SU-DHL-6 (cell line): ENCODE data around the gene CBLN3.

ENCODE experiments used
- CTCF ChIP-seq: fragments of 200-600 bp; sonication (generic); IDR thresholded peaks from one replicate; pipeline ENCODE4 v1.5.1; 2017; ENCODE audit warnings: antibody characterized with exemption, mild to moderate bottlenecking, low read length, moderate library complexity; ENCODE audit not compliant: insufficient read depth, poor library complexity, severe bottlenecking
- EZH2phosphoT487 ChIP-seq: fragments of 200-600 bp; sonication (generic), shearing (Covaris generic); conservative IDR thresholded peaks from 2 replicates; pipeline ENCODE4 v1.6.1; 2018; ENCODE audit warnings: mild to moderate bottlenecking, antibody characterized with exemption, low read length, moderate library complexity, mixed read lengths

GRCh38 chr14:24411443-24412389, 17.8 kb downstream of the CBLN3 start:
- TF ChIP-seq EZH2phosphoT487: no peak
- TF ChIP-seq CTCF: peak; percentile 45
